ENCODE measurements around the gene ZNF729. TPM values are rescaled to one million over a fixed set of nuclear protein-coding genes. Genes with fewer than 3 reads are reported as not detected.

The ZNF729 gene
- total and polyA plus RNA-seq, 3 experiments from 2014 or later = not detected

GRCh38 chr19:22326219-22326618, 40.0 kb downstream of the ZNF729 start:
- H3K9me3 Mint-ChIP-seq = peaks cover 7 to 27% (median 21%) of the 10 kb centered on the region in 5 donors

GRCh38 chr19:22327321-22327720, 41.1 kb downstream of the ZNF729 start:
- no peak overlapping the region for H3K27ac ChIP-seq (ENCODE audit: low read depth, low read length)
- no peaks in the 10 kb centered on the region for H3K4me1 Mint-ChIP-seq
- H3K4me1 ChIP-seq (ENCODE audit: insufficient read depth, low read length) = no peaks in the 10 kb centered on the region
- no peaks in the 10 kb centered on the region for H3K27me3 Mint-ChIP-seq
- ChIA-PET POLR2A (no interaction called here), CTCF (no interaction called here)
- H3K4me3 ChIP-seq (ENCODE audit: low read length) = no peak overlapping the region
- H3K27me3 ChIP-seq (ENCODE audit: insufficient read depth, low read length, poor library complexity, severe bottlenecking) = no peaks in the 10 kb centered on the region
- no peaks in the 10 kb centered on the region for H3K9me3 ChIP-seq (ENCODE audit: low read length)
- H3K27ac Mint-ChIP-seq = no peak overlapping the region
- peaks cover 0 to 3% (median 0%) of the 10 kb centered on the region in 3 donors for H3K36me3 Mint-ChIP-seq
- H3K4me3 Mint-ChIP-seq = no peak overlapping the region
- DNase-seq = no peak
- peaks cover 6 to 29% (median 21%) of the 10 kb centered on the region in 5 donors for H3K9me3 Mint-ChIP-seq
- no peaks in the 10 kb centered on the region for H3K36me3 ChIP-seq (ENCODE audit: insufficient read depth, low read length)

More at GRCh38 chr19:22326219-22326618, 40.0 kb downstream of the ZNF729 start:
- Mint-ChIP-seq H3K4me3 (no peak overlapping the region), H3K27me3 (no peaks in the 10 kb centered on the region), H3K36me3 (peaks cover 0 to 3% (median 0%) of the 10 kb centered on the region in 3 donors), H3K4me1 (no peaks in the 10 kb centered on the region), H3K27ac (no peak overlapping the region)
- Histone ChIP-seq H3K9me3 (ENCODE audit: low read length) (no peaks in the 10 kb centered on the region), H3K36me3 (ENCODE audit: insufficient read depth, low read length) (no peaks in the 10 kb centered on the region), H3K4me3 (ENCODE audit: low read length) (no peak overlapping the region), H3K4me1 (ENCODE audit: insufficient read depth, low read length) (no peaks in the 10 kb centered on the region), H3K27ac (ENCODE audit: low read depth, low read length) (no peak overlapping the region), H3K27me3 (ENCODE audit: insufficient read depth, low read length, poor library complexity, severe bottlenecking) (no peaks in the 10 kb centered on the region)
- no peak for DNase-seq
- CTCF ChIA-PET = no interaction called here
- POLR2A ChIA-PET = no interaction called here

DNA sequence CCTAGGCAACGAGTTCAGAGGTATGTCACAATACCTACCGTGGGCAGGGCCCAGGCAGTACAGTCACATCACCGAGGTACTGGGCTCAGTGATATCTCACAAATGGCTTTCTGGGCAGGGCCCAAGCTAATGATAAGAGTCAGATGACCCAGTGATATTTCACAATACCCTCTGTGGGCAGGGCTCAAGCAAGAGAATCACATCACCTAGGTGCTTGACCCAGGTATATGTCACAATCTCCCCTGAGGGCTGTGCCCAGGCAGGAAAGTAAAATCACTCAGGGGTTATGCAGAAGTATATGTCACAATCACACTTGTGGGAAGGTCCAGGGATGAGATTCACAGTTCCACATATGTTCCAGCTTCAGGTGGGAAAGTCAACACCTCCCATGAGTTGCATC, 45.3 kb downstream of the ZNF729 start:
- Histone ChIP-seq H3K9me3 (ENCODE audit: low read length) (no peaks in the 10 kb centered on the region), H3K4me1 (ENCODE audit: insufficient read depth, low read length) (no peaks in the 10 kb centered on the region), H3K27ac (ENCODE audit: low read depth, low read length) (no peak overlapping the region), H3K27me3 (ENCODE audit: insufficient read depth, low read length, poor library complexity, severe bottlenecking) (no peaks in the 10 kb centered on the region), H3K36me3 (ENCODE audit: insufficient read depth, low read length) (no peaks in the 10 kb centered on the region), H3K4me3 (ENCODE audit: low read length) (no peak overlapping the region)
- CTCF ChIA-PET = no interaction called here
- no peaks in the 10 kb centered on the region for H3K36me3 Mint-ChIP-seq
- H3K4me1 Mint-ChIP-seq = no peaks in the 10 kb centered on the region
- no peak overlapping the region for H3K27ac Mint-ChIP-seq
- H3K9me3 Mint-ChIP-seq = peaks cover 3 to 29% (median 10%) of the 10 kb centered on the region in 5 donors
- DNase-seq = no peak
- POLR2A ChIA-PET = no interaction called here
- peaks cover 0 to 1% of the 10 kb centered on the region in 2 donors for H3K27me3 Mint-ChIP-seq
- H3K4me3 Mint-ChIP-seq = no peak overlapping the region

DNA sequence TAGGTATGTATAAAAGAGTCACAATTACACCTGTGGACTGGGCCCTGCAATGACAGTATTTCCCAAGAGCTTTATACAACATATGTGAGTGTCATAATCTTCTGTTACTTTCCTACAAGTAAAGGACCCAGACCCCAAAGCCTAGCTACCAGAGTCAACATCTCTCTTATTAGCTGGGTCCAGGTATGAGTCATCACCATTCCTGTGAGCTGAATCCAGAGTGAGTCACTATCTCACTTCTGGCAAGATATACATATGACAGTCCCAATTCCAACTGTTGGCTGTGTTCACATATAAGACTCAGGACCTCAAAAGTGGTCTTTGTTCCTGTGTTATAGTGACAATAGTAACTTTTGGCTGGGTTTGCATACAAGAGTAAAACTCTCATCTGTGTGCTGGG, 46.7 kb downstream of the ZNF729 start:
- no peaks in the 10 kb centered on the region for H3K36me3 ChIP-seq (ENCODE audit: insufficient read depth, low read length)
- Mint-ChIP-seq H3K4me1 (no peaks in the 10 kb centered on the region), H3K4me3 (no peak overlapping the region), H3K27ac (no peak overlapping the region), H3K27me3 (peaks cover 0 to 1% of the 10 kb centered on the region in 2 donors), H3K36me3 (no peaks in the 10 kb centered on the region), H3K9me3 (peaks cover 2 to 22% (median 7%) of the 10 kb centered on the region in 5 donors)
- POLR2A ChIA-PET = no interaction called here
- no peaks in the 10 kb centered on the region for H3K4me1 ChIP-seq (ENCODE audit: insufficient read depth, low read length)
- no peaks in the 10 kb centered on the region for H3K9me3 ChIP-seq (ENCODE audit: low read length)
- no peak overlapping the region for H3K27ac ChIP-seq (ENCODE audit: low read depth, low read length)
- no peak overlapping the region for H3K4me3 ChIP-seq (ENCODE audit: low read length)
- CTCF ChIA-PET = no interaction called here
- no peaks in the 10 kb centered on the region for H3K27me3 ChIP-seq (ENCODE audit: insufficient read depth, low read length, poor library complexity, severe bottlenecking)
- no peak for DNase-seq

DNA sequence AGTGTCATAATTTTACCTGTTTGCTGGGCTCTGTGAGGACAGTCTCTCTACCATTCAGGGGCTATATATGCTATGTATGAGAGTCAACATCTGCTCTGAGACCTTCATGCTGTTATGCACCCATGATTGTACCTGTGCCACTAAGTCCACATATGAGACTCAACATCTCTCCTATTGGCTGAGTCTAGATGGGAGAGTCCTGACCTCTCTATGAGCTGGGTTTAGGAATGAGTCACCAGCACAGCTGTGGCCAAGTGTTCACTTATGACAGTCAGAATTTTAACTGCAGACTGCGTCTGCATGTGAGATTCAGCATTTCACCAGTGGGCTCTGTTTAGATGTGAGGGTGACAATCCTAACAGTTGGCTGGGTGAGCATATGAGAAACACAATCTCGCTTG, 49.5 kb downstream of the ZNF729 start:
- H3K9me3 Mint-ChIP-seq = peaks cover 0 to 18% (median 3%) of the 10 kb centered on the region in 5 donors
- no peak overlapping the region for H3K27ac Mint-ChIP-seq
- DNase-seq = no peak

DNA sequence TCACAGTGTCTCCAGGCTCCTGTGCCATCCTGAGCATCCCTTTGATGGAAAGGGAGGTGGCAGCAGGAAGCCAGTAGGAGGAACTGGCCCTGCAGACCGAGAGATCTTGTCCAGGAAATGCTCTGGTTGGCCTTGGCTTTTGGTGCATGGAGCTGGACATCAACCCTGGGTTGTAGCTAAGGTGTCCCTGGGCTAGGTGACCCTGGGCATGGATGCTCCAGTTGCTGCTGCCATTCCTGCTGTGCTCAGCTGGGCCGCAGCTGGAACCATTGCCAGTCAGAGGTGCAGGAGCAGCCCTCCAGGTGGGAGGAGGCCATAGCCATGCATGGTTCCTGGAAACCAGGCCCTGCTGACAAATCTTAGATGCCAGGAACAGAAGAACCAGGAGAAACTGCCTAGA, 68.4 kb downstream of the ZNF729 start:
- H3K27ac ChIP-seq (ENCODE audit: low read depth, low read length) = no peak overlapping the region
- POLR2A ChIA-PET = no interaction called here
- H3K4me1 ChIP-seq (ENCODE audit: insufficient read depth, low read length) = no peaks in the 10 kb centered on the region
- no peak overlapping the region for H3K4me3 Mint-ChIP-seq
- peaks cover 0 to 20% (median 9%) of the 10 kb centered on the region in 5 donors for H3K9me3 Mint-ChIP-seq
- no peaks in the 10 kb centered on the region for H3K9me3 ChIP-seq (ENCODE audit: low read length)
- no peaks in the 10 kb centered on the region for H3K27me3 ChIP-seq (ENCODE audit: insufficient read depth, low read length, poor library complexity, severe bottlenecking)
- H3K4me1 Mint-ChIP-seq = no peaks in the 10 kb centered on the region
- H3K36me3 Mint-ChIP-seq = no peaks in the 10 kb centered on the region
- H3K27ac Mint-ChIP-seq = no peak overlapping the region
- no peak for DNase-seq
- no peaks in the 10 kb centered on the region for H3K36me3 ChIP-seq (ENCODE audit: insufficient read depth, low read length)
- CTCF ChIA-PET = no interaction called here
- no peak overlapping the region for H3K4me3 ChIP-seq (ENCODE audit: low read length)
- no peaks in the 10 kb centered on the region for H3K27me3 Mint-ChIP-seq

More for the DNA sequence above, 49.5 kb downstream of the ZNF729 start:
- POLR2A ChIA-PET = no interaction called here
- Mint-ChIP-seq H3K27me3 (peaks cover 0 to 1% of the 10 kb centered on the region in 2 donors), H3K4me1 (no peaks in the 10 kb centered on the region), H3K36me3 (no peaks in the 10 kb centered on the region), H3K4me3 (no peak overlapping the region)
- Histone ChIP-seq H3K27me3 (ENCODE audit: insufficient read depth, low read length, poor library complexity, severe bottlenecking) (no peaks in the 10 kb centered on the region), H3K4me1 (ENCODE audit: insufficient read depth, low read length) (no peaks in the 10 kb centered on the region), H3K27ac (ENCODE audit: low read depth, low read length) (no peak overlapping the region), H3K36me3 (ENCODE audit: insufficient read depth, low read length) (no peaks in the 10 kb centered on the region), H3K9me3 (ENCODE audit: low read length) (no peaks in the 10 kb centered on the region), H3K4me3 (ENCODE audit: low read length) (no peak overlapping the region)
- CTCF ChIA-PET = no interaction called here

Other genes with a start within 250 kb of the ZNF729 start
- gene ZNF257, start 234.0 kb upstream of the ZNF729 start, total RNA-seq = 1 to 10 TPM; 9.2 TPM
- gene ZNF257, start 234.0 kb upstream of the ZNF729 start, polyA plus RNA-seq = 2.7 TPM
- not detected for gene ZNF676, start 89.5 kb upstream of the ZNF729 start, total RNA-seq
- gene ZNF676, start 89.5 kb upstream of the ZNF729 start, polyA plus RNA-seq = not detected
- gene ZNF98, start 135.9 kb downstream of the ZNF729 start, total RNA-seq = not detected
- gene ZNF98, start 135.9 kb downstream of the ZNF729 start, polyA plus RNA-seq = not detected

Data from CD8-positive, alpha-beta memory T cell (primary cell).